ENCODE measurements around the gene DOCK9. TPM values are rescaled to one million over a fixed set of nuclear protein-coding genes. Genes with fewer than 3 reads are reported as not detected.
"Not testable (repeated sequence)": the region's sequence is repeated elsewhere in the genome, so short reads cannot be mapped to it uniquely, and the experiment has no call there.

The DOCK9 gene
- total RNA-seq, 2 donors from 2014 or later, result 25.4 to 26.7 TPM

GRCh38 chr13:98896083-98896867 lies 81.6 kb downstream of the DOCK9 start:
- Mint-ChIP-seq H3K4me1 (ENCODE audit: low read depth in 2 of 2) (peaks cover 10 to 11% of the 10 kb centered on the region in 2 donors), H3K9me3 (no peaks in the 10 kb centered on the region), H3K27ac (no peak overlapping the region), H3K27me3 (no peaks in the 10 kb centered on the region), H3K36me3 (peaks cover 4% of the 10 kb centered on the region), H3K4me3 (no peak overlapping the region)
- ATAC-seq (no peak), DNase-seq (ENCODE audit: low spot score) (no peak)

DNA sequence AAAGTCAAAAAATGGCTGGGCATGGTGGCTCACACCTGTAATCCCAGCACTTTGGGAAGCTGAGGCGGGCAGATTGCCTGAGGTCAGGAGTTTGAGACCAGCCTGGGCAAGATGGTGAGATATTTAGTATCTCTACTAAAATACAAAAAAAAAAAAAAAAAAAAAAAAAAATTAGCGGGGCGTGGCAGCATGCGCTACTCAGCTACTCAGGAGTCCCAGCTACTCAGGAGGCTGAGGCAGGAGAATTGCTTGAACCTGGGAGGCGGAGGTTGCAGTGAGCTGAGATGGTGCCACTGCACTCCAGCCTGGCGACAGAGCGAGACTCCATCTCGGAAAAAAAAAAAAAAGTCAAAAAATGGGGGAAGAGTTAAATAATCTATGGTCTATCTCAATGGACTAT lies 83.0 kb downstream of the DOCK9 start:
- not testable (repeated sequence) for DNase-seq (ENCODE audit: low spot score); H3K36me3 Mint-ChIP-seq; H3K9me3 Mint-ChIP-seq; H3K27me3 Mint-ChIP-seq; H3K27ac Mint-ChIP-seq; H3K4me3 Mint-ChIP-seq; ATAC-seq
- peaks cover 11 to 13% of the 10 kb centered on the region in 2 donors for H3K4me1 Mint-ChIP-seq (ENCODE audit: low read depth in 2 of 2)

- Mint-ChIP-seq H3K4me3 (no peak overlapping the region), H3K4me1 (ENCODE audit: low read depth in 2 of 2) (peaks cover 11 to 13% of the 10 kb centered on the region in 2 donors), H3K27me3 (no peaks in the 10 kb centered on the region), H3K36me3 (no peaks in the 10 kb centered on the region), H3K9me3 (no peaks in the 10 kb centered on the region), H3K27ac (no peak overlapping the region)
- DNase-seq (ENCODE audit: low spot score) (no peak), ATAC-seq (no peak)
These were observed 84.5 kb downstream of the DOCK9 start for GRCh38 chr13:98893371-98893770.

DNA sequence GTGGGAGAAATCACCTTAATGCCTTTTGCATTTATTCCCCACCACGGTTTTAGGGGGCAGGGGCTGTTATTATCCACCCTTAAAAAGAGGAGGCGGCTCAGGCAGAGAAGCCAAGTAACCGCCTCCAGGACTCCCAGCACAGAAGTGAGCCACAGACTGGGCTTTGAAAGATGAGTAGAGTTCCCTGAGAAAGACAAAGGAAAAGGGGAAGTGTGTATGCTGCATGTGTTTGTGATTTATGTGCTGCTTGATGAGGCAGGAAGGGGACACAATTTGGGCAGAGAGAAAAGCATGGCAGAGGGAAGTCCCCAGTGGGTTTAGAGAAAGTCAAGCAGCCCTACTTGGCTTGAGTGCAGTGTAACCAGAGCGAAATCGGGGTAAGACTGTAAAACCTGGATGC lies 85.0 kb downstream of the DOCK9 start:
- H3K4me1 Mint-ChIP-seq (ENCODE audit: low read depth in 2 of 2), result peaks cover 11 to 13% of the 10 kb centered on the region in 2 donors
- no peak overlapping the region for H3K27ac Mint-ChIP-seq
- no peaks in the 10 kb centered on the region for H3K9me3 Mint-ChIP-seq
- no peak for DNase-seq (ENCODE audit: low spot score)
- no peak for ATAC-seq
- no peaks in the 10 kb centered on the region for H3K27me3 Mint-ChIP-seq
- no peaks in the 10 kb centered on the region for H3K36me3 Mint-ChIP-seq
- H3K4me3 Mint-ChIP-seq, result no peak overlapping the region

DNA sequence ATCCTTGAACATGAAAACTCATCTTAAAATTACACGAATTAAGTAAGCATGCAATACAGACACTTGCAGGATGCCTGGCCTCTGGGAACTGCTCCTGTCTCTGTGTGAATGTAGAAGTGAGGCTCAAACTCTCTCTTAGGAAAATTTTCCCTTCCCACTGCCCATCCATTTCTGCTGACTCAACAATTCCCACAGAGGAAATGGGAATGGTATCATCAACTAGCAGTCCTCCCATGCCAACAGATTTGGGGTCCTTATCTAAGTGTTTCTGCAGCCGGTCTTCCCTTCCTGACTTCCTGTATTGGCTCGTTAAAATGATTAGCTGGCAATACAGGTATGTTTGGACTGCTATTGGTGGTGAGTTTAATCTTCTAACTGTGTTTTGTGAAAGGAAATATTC lies 85.8 kb downstream of the DOCK9 start:
- H3K36me3 Mint-ChIP-seq, result no peaks in the 10 kb centered on the region
- no peak for ATAC-seq

DNA sequence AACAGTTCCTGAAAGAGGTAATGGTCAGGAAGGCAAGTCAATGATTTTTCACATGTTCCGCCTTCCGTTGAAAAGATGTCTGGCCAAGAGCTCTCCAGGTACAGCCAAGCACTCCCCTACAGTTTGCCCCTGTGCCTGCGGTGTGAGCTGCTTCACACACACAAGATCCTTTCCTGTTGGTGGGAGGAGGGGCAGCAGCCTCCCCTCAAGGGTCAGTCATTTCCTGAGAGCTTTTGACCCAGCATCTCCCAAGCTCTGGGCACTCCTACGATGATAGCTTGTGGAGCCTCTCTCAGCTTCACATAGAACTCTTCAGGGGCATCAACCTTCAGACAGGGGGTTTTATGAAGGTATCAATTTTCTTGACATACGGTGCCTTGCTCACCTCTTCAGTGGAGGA lies 86.9 kb downstream of the DOCK9 start:
- Mint-ChIP-seq H3K4me3 (no peak overlapping the region), H3K27ac (no peak overlapping the region), H3K27me3 (no peaks in the 10 kb centered on the region), H3K4me1 (ENCODE audit: low read depth in 2 of 2) (peaks cover 0 to 6% of the 10 kb centered on the region in 2 donors), H3K36me3 (no peaks in the 10 kb centered on the region), H3K9me3 (no peaks in the 10 kb centered on the region)
- ATAC-seq, result no peak
- no peak for DNase-seq (ENCODE audit: low spot score)

More for the DNA sequence above, 85.8 kb downstream of the DOCK9 start:
- no peaks in the 10 kb centered on the region for H3K27me3 Mint-ChIP-seq
- no peak for DNase-seq (ENCODE audit: low spot score)
- no peak overlapping the region for H3K4me3 Mint-ChIP-seq
- H3K9me3 Mint-ChIP-seq, result no peaks in the 10 kb centered on the region
- peaks cover 7 to 10% of the 10 kb centered on the region in 2 donors for H3K4me1 Mint-ChIP-seq (ENCODE audit: low read depth in 2 of 2)
- no peak overlapping the region for H3K27ac Mint-ChIP-seq

DNA sequence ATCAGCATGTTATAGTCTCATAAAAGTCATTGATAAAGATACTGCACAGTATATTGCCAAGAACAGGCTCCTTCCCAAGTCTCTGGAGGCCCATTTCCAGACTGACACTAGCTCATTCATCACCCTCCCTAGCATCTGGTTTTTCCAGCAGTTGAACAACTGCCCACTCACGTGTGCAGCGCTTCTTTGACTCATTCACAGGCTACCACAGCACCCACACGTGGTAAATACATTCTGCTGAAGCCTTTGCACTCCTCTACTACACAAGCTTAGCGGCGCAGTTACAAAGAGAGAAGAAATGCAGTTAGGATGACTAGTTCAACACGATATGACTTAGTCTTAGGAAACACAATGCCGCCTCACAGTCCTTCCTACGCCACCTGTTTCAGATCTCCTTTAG lies 87.7 kb downstream of the DOCK9 start:
- Mint-ChIP-seq H3K36me3 (no peaks in the 10 kb centered on the region), H3K27ac (no peak overlapping the region), H3K4me3 (no peak overlapping the region)

GRCh38 chr13:98889419-98890085 lies 88.3 kb downstream of the DOCK9 start:
- no peak for DNase-seq (ENCODE audit: low spot score)
- no peak overlapping the region for H3K27ac Mint-ChIP-seq
- H3K36me3 Mint-ChIP-seq, result no peaks in the 10 kb centered on the region

More for the DNA sequence above, 87.7 kb downstream of the DOCK9 start:
- Mint-ChIP-seq H3K4me1 (ENCODE audit: low read depth in 2 of 2) (peaks cover 0 to 6% of the 10 kb centered on the region in 2 donors), H3K9me3 (no peaks in the 10 kb centered on the region), H3K27me3 (no peaks in the 10 kb centered on the region)
- DNase-seq (ENCODE audit: low spot score) (no peak), ATAC-seq (peak; percentile 43 to 66)

GRCh38 chr13:98888890-98889279 lies 89.0 kb downstream of the DOCK9 start:
- H3K36me3 Mint-ChIP-seq, result no peaks in the 10 kb centered on the region
- no peak overlapping the region for H3K27ac Mint-ChIP-seq
- H3K4me1 Mint-ChIP-seq (ENCODE audit: low read depth in 2 of 2), result peaks cover 0 to 6% of the 10 kb centered on the region in 2 donors
- no peak for ATAC-seq
- H3K4me3 Mint-ChIP-seq, result no peak overlapping the region
- no peaks in the 10 kb centered on the region for H3K9me3 Mint-ChIP-seq
- DNase-seq (ENCODE audit: low spot score), result no peak
- H3K27me3 Mint-ChIP-seq, result no peaks in the 10 kb centered on the region

More at GRCh38 chr13:98889419-98890085, 88.3 kb downstream of the DOCK9 start:
- H3K9me3 Mint-ChIP-seq, result no peaks in the 10 kb centered on the region
- ATAC-seq, result peak in 1 of 2 donors; percentile 36
- H3K27me3 Mint-ChIP-seq, result no peaks in the 10 kb centered on the region
- H3K4me3 Mint-ChIP-seq, result no peak overlapping the region
- peaks cover 0 to 6% of the 10 kb centered on the region in 2 donors for H3K4me1 Mint-ChIP-seq (ENCODE audit: low read depth in 2 of 2)

DNA sequence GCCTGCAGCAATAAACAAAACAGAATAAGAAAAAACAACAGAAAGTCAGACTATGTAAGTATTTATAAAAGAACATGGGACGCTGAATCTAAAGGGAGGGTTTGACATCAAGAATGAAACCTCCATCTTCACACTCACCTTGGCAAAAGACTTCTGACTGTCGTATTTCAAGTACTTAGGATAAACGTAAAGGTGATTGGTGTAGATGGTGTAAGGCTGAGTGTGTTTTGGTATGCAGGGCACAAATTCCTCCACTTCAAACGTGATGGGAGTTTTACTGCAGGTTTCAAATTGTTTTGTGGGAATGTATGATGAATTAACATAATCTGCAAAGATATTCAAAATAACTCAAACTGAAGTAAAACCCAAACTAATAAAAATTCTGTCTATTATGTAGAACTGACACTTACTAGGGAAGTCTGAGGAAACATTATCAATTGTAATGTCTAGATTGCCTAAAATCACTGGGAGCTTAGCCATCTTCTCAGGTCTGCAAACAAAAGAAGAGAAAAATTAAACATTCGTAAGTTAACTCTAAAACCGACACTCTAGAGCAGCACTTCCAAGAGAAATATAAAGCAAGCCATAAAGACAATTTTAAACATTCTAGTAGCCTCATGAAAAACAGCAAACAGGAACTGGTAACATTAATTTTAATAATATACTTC lies 89.5 kb downstream of the DOCK9 start:
- no peaks in the 10 kb centered on the region for H3K36me3 Mint-ChIP-seq
- H3K9me3 Mint-ChIP-seq, result no peaks in the 10 kb centered on the region
- H3K27me3 Mint-ChIP-seq, result no peaks in the 10 kb centered on the region
- DNase-seq (ENCODE audit: low spot score) (no peak), ATAC-seq (no peak)
- no peak overlapping the region for H3K4me3 Mint-ChIP-seq
- no peak overlapping the region for H3K27ac Mint-ChIP-seq
- peaks cover 0 to 6% of the 10 kb centered on the region in 2 donors for H3K4me1 Mint-ChIP-seq (ENCODE audit: low read depth in 2 of 2)

- Mint-ChIP-seq H3K9me3 (no peaks in the 10 kb centered on the region), H3K4me1 (ENCODE audit: low read depth in 2 of 2) (peaks cover 0 to 3% of the 10 kb centered on the region in 2 donors), H3K36me3 (peaks cover 8% of the 10 kb centered on the region), H3K27me3 (no peaks in the 10 kb centered on the region), H3K27ac (no peak overlapping the region), H3K4me3 (no peak overlapping the region)
- ATAC-seq (no peak), DNase-seq (ENCODE audit: low spot score) (no peak)
These were observed 91.2 kb downstream of the DOCK9 start for GRCh38 chr13:98886587-98887230.

DNA sequence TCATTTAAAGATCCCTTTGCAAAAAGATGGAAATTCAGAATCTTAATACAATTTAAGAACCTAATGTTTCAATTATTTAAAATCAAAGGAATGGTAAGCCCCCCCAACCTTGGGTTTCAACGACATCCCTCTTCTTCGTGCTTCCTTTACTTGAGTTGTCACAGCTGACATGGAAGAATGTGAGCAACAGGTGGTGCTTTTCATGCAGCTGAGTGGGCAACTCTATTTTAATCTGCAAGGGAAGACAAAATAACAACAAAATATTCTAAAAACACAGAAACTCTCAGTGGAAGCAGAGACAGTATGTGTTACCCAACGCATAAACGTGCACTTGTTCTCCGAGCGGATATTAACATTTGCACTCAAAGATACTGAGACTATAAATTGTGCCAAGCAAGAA lies 92.3 kb downstream of the DOCK9 start:
- no peaks in the 10 kb centered on the region for H3K27me3 Mint-ChIP-seq
- no peak overlapping the region for H3K4me3 Mint-ChIP-seq
- ATAC-seq (no peak), DNase-seq (ENCODE audit: low spot score) (no peak)
- peaks cover 8% of the 10 kb centered on the region for H3K36me3 Mint-ChIP-seq
- H3K4me1 Mint-ChIP-seq (ENCODE audit: low read depth in 2 of 2), result no peaks in the 10 kb centered on the region
- H3K27ac Mint-ChIP-seq, result no peak overlapping the region
- no peaks in the 10 kb centered on the region for H3K9me3 Mint-ChIP-seq

DNA sequence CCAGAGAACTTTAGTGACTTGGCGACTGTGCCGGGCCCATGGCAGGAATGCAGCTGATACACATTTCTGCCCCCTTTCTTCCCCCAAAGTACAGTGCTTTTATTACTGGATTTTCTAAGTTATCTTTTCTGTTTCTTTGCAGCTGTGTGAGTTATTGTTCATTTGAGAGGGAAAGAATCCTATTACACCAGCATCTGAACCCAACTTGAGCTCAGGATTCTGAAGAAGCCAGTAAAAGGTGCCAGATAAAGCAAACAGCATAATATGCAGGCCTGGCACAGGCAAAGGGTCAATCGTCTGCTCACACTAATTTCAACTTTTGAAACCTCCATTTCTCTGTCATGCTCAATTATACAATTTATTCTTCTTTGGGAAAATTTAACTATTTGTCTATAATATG lies 93.9 kb downstream of the DOCK9 start:
- H3K27ac Mint-ChIP-seq, result no peak overlapping the region
- DNase-seq (ENCODE audit: low spot score) (no peak), ATAC-seq (no peak)
- no peaks in the 10 kb centered on the region for H3K27me3 Mint-ChIP-seq
- no peaks in the 10 kb centered on the region for H3K4me1 Mint-ChIP-seq (ENCODE audit: low read depth in 2 of 2)
- no peak overlapping the region for H3K4me3 Mint-ChIP-seq
- peaks cover 15% of the 10 kb centered on the region for H3K36me3 Mint-ChIP-seq
- no peaks in the 10 kb centered on the region for H3K9me3 Mint-ChIP-seq

Measured in natural killer cell treated with Interleukin-12 subunit alpha and Interleukin-12 subunit beta and Interleukin-15 and Interleukin-18, amount 100 ng/mL, for 72 hours (primary cell).